PFSK-1 (cell line): ENCODE measurements around the gene AGTPBP1.

Experiments
- FOXP2 ChIP-seq: optimal IDR thresholded peaks from 2 replicates; pipeline ENCODE3; 2011; ENCODE audit warnings: borderline replicate concordance, control low read depth, inconsistent platforms; ENCODE audit not compliant: insufficient read depth; ENCODE audit errors: extremely low read length, extremely low read depth
- POLR2AphosphoS5 ChIP-seq: IDR thresholded peaks from 2 replicates; pipeline ENCODE4 v1.6.1; 2012; ENCODE audit warnings: low read depth, mild to moderate bottlenecking, control low read depth, low read length, moderate library complexity
- REST ChIP-seq, 2 experiments: IDR thresholded peaks; 2 replicates each; pipeline versions ENCODE4 v1.6.1 to v1.8.0; 2011 to 2012; ENCODE audit warnings: low read depth in 2 of 2, low read length in 2 of 2, control low read depth in 1 of 2, inconsistent platforms in 1 of 2, mild to moderate bottlenecking in 1 of 2, moderate library complexity in 1 of 2; ENCODE audit not compliant: insufficient read depth in 1 of 2
- SIN3A ChIP-seq: IDR thresholded peaks from 2 replicates; pipeline ENCODE4 v1.6.1; 2012; ENCODE audit warnings: mild to moderate bottlenecking, low read length, moderate library complexity, borderline replicate concordance; ENCODE audit not compliant: insufficient read depth
- TAF1 ChIP-seq: IDR thresholded peaks from 2 replicates; pipeline ENCODE4 v1.6.1; 2012; ENCODE audit warnings: low read length, control low read depth, borderline replicate concordance; ENCODE audit not compliant: insufficient read depth

The AGTPBP1 gene

DNA sequence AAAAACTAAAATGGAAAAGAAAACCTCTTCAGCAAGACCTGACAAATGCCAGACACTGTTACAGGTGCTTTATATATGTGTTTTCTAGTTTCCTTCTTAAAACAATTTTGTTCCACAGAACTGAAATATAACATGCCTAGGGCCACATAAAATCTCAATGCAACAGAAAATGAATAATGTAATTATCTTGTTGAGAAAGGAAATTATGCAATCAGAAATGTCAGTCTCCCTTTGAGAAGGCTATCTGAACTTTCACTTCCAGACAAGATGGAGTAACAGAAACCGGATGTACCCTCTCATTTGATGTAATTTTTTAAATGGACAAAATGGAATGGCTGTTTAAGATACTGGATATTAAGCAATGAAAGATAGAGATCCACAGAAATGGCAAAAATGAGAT is 79.2 kb downstream of the AGTPBP1 start:
- TF ChIP-seq FOXP2 (no peak), SIN3A (no peak), TAF1 (no peak), POLR2AphosphoS5 (no peak), REST (IDR thresholded peaks at IDR 0.05; ENCODE audit: insufficient read depth in 1 of 2, low read depth in 2 of 2, low read length in 2 of 2) (no peak)

GRCh38 chr9:85658716-85659115 is 83.0 kb downstream of the AGTPBP1 start:
- TF ChIP-seq SIN3A (no peak), FOXP2 (no peak), TAF1 (no peak), REST (IDR thresholded peaks at IDR 0.05; ENCODE audit: insufficient read depth in 1 of 2, low read depth in 2 of 2, low read length in 2 of 2) (no peak), POLR2AphosphoS5 (no peak)

- TF ChIP-seq SIN3A (no peak), FOXP2 (no peak), TAF1 (no peak), POLR2AphosphoS5 (no peak), REST (IDR thresholded peaks at IDR 0.05; ENCODE audit: insufficient read depth in 1 of 2, low read depth in 2 of 2, low read length in 2 of 2) (no peak)
Observed at GRCh38 chr9:85653153-85653552, 88.6 kb downstream of the AGTPBP1 start.

DNA sequence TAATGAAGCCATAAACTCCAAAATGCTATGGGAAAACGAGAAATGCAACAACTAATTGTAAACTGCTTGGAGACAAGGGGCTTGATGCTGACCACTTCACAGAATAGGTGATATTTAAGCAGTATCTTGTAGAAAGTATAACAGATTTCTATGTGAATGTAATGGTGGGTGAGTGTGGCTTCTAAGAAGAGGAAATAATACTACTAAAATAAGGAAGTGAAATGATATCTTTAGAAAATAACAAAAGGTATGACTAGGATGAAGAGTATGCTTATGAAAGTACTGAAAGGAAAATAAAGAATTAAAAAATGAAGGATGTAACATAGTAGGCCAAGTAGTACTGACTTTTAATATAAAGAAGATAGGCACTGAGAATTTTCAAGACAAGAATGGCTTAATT is 94.2 kb downstream of the AGTPBP1 start:
- no peak for TF ChIP-seq SIN3A
- TF ChIP-seq REST (IDR thresholded peaks at IDR 0.05; ENCODE audit: insufficient read depth in 1 of 2, low read depth in 2 of 2, low read length in 2 of 2): no peak
- TF ChIP-seq POLR2AphosphoS5: no peak
- no peak for TF ChIP-seq TAF1
- TF ChIP-seq FOXP2: no peak
